GM12878 (cell line): ENCODE data around the gene IFNA8. TPM values are rescaled to one million over a fixed set of nuclear protein-coding genes. Genes with fewer than 3 reads are reported as not detected.

Experiments used
- ATAC-seq: fragments of 200-7000 bp; cut with Tn5 transposase; 3 replicates; pipeline ENCODE4 v1.9.1; 2020; ENCODE audit warnings: mild to moderate bottlenecking, moderate library complexity
- Bru-seq: library from RNA; stranded (reverse); fragments of 400-500 nt; gene quantifications from one replicate; lab custom pipeline; 2021; lab: Mats Ljungman, UMichigan
- BruChase-seq, 2 experiments: library from RNA; stranded (reverse); fragments of 400-500 nt; gene quantifications; one replicate each; lab custom pipeline; 2021; lab: Mats Ljungman, UMichigan
- BruUV-seq: library from RNA; stranded (reverse); fragments of 400-500 nt; replicated peaks from 2 replicates; lab custom pipeline; 2021; lab: Mats Ljungman, UMichigan
- CTCF ChIA-PET: fragments of 300-600 bp; sonication (Branson Sonifier 250); formaldehyde crosslinking; extraction: SDS; loops from one replicate; lab custom pipeline; 2021; ENCODE audit warnings: inconsistent platforms; lab: Yijun Ruan, JAX
- POLR2A ChIA-PET: fragments of 350-600 bp; formaldehyde crosslinking; extraction: SDS; loops from one replicate; lab custom pipeline; 2021; ENCODE audit warnings: inconsistent platforms; lab: Charles Lee
- RAD21 ChIA-PET: fragments of 300-600 bp; sonication (Branson Sonifier 250); formaldehyde crosslinking; loops from one replicate; lab custom pipeline; 2023; ENCODE audit warnings: antibody characterized with exemption; ENCODE audit not compliant: unreplicated experiment; lab: Charles Lee
- SMC1A ChIA-PET: fragments of 300-600 bp; sonication (Branson Sonifier 250); formaldehyde crosslinking; loops from one replicate; lab custom pipeline; 2023; ENCODE audit not compliant: unreplicated experiment, uncharacterized antibody; lab: Charles Lee
- DNase-seq: peaks from one replicate; pipeline ENCODE4 v3.0.0-alpha.2; 2011; ENCODE audit warnings: low read depth, low spot score
- FAIRE-seq: peaks from 3 replicates; lab custom pipeline; 2011; peaks lifted over from hg19 to GRCh38; lab: Jason Lieb, UNC
- H2AFZ ChIP-seq: 2 replicates; pipeline ENCODE4 v1.6.0; 2011; ENCODE audit warnings: low read depth, low read length, control low read depth; ENCODE audit not compliant: control insufficient read depth
- H3K27ac ChIP-seq: 2 replicates; pipeline ENCODE4 v1.5.1; 2011; ENCODE audit warnings: control low read depth; ENCODE audit not compliant: control insufficient read depth, insufficient read depth
- H3K27me3 ChIP-seq, 2 experiments: replicated peaks in 1 of 2; 2 replicates each; pipeline versions ENCODE4 v1.6.0 to v1.6.1; 2011; ENCODE audit warnings: low read length in 1 of 2; ENCODE audit not compliant: control insufficient read depth in 2 of 2, insufficient read depth in 2 of 2
- H3K36me3 ChIP-seq, 2 experiments: 2 replicates each; pipeline ENCODE4 v1.5.1; 2011; ENCODE audit warnings: low read length in 1 of 2; ENCODE audit not compliant: control insufficient read depth in 2 of 2, insufficient read depth in 2 of 2
- H3K4me1 ChIP-seq: 2 replicates; pipeline ENCODE4 v1.6.1; 2011; ENCODE audit warnings: mild to moderate bottlenecking, low read length, moderate library complexity, mixed read lengths; ENCODE audit not compliant: control insufficient read depth, insufficient read depth
- H3K4me2 ChIP-seq: 2 replicates; pipeline ENCODE4 v1.6.0; 2011; ENCODE audit warnings: control low read depth; ENCODE audit not compliant: control insufficient read depth, insufficient read depth
- H3K4me3 ChIP-seq: fragments of 200-600 bp; sonication (generic); 2 replicates; pipeline ENCODE4 v1.5.1; 2016
- H3K79me2 ChIP-seq: 2 replicates; pipeline ENCODE4 v1.6.0; 2011; ENCODE audit warnings: low read length; ENCODE audit not compliant: control insufficient read depth, insufficient read depth
- H3K9ac ChIP-seq: 2 replicates; pipeline ENCODE4 v1.8.0; 2011; ENCODE audit warnings: low read length, control low read depth, mixed read lengths; ENCODE audit not compliant: control insufficient read depth, insufficient read depth
- H3K9me3 ChIP-seq: replicated peaks from 3 replicates; pipeline ENCODE4 v1.5.1; 2011; ENCODE audit warnings: mild to moderate bottlenecking, low read length; ENCODE audit not compliant: control insufficient read depth, insufficient read depth
- H4K20me1 ChIP-seq: 2 replicates; pipeline ENCODE4 v1.6.0; 2011; ENCODE audit not compliant: control insufficient read depth, insufficient read depth
- ASH2L ChIP-seq: fragments of 300-600, 200-600 bp; sonication (generic); IDR thresholded peaks from 2 replicates; pipeline ENCODE4 v1.6.1; 2017; ENCODE audit warnings: low read depth, mild to moderate bottlenecking, borderline replicate concordance
- BMI1 ChIP-seq: fragments of 450-650 bp; IDR thresholded peaks from 2 replicates; pipeline ENCODE4 v1.6.1; 2016; ENCODE audit warnings: mild to moderate bottlenecking, moderate library complexity, borderline replicate concordance
- CREM ChIP-seq: IDR thresholded peaks from 2 replicates; pipeline ENCODE4 v1.6.1; 2014; ENCODE audit warnings: antibody characterized with exemption, low read depth
- HDAC2 ChIP-seq: fragments of 200-600 bp; sonication (generic); IDR thresholded peaks from 2 replicates; pipeline ENCODE4 v1.6.1; 2017
- HDGF ChIP-seq: fragments of 450-650 bp; IDR thresholded peaks from 2 replicates; pipeline ENCODE4 v1.6.1; 2016; ENCODE audit warnings: antibody characterized with exemption
- IRF4 ChIP-seq: IDR thresholded peaks from 2 replicates; pipeline ENCODE4 v1.6.1; 2011; ENCODE audit warnings: low read depth, low read length
- KDM1A ChIP-seq: fragments of 200-600 bp; sonication (generic); IDR thresholded peaks from 2 replicates; pipeline ENCODE4 v1.6.1; 2016; ENCODE audit warnings: borderline replicate concordance
- NR2C2 ChIP-seq: IDR thresholded peaks from 2 replicates; pipeline ENCODE4 v1.6.1; 2011; ENCODE audit warnings: borderline replicate concordance, low read depth; ENCODE audit not compliant: control insufficient read depth, insufficient read length
- POU2F2 ChIP-seq: IDR thresholded peaks from 3 replicates; pipeline ENCODE4 v1.6.1; 2011; ENCODE audit warnings: low read depth, mild to moderate bottlenecking, low read length, borderline replicate concordance
- RAD21 ChIP-seq: IDR thresholded peaks from 2 replicates; pipeline ENCODE4 v1.6.1; 2011; ENCODE audit warnings: mild to moderate bottlenecking, low read depth, low read length, moderate library complexity; ENCODE audit not compliant: insufficient read depth
- RELA ChIP-seq: fragments of 450-650 bp; IDR thresholded peaks from 2 replicates; pipeline ENCODE4 v1.8.0; 2014; ENCODE audit warnings: borderline replicate concordance; ENCODE audit not compliant: partially characterized antibody
- SMAD1 ChIP-seq: fragments of 450-650 bp; IDR thresholded peaks from 2 replicates; pipeline ENCODE4 v1.6.1; 2018; ENCODE audit warnings: mild to moderate bottlenecking, low read depth; ENCODE audit not compliant: partially characterized antibody
- SREBF1 ChIP-seq: IDR thresholded peaks from 2 replicates; pipeline ENCODE4 v1.6.1; 2012; ENCODE audit warnings: mild to moderate bottlenecking, low read length
- SUPT20H ChIP-seq: IDR thresholded peaks from 2 replicates; pipeline ENCODE4 v1.6.1; 2011; ENCODE audit warnings: low read depth, mild to moderate bottlenecking, low read length, moderate library complexity, borderline replicate concordance; ENCODE audit not compliant: control insufficient read depth
- TARDBP ChIP-seq: IDR thresholded peaks from 2 replicates; pipeline ENCODE4 v1.6.1; 2016; ENCODE audit warnings: borderline replicate concordance
- ZBED1 ChIP-seq: IDR thresholded peaks from 2 replicates; pipeline ENCODE4 v1.6.1; 2016; ENCODE audit warnings: borderline replicate concordance
- ZNF274 ChIP-seq: IDR thresholded peaks from one replicate; pipeline ENCODE4 v1.8.0; 2011; ENCODE audit not compliant: insufficient read length, insufficient read depth
- WGBS: methylation state at CpG from one replicate; pipeline ENCODE4 v1.1.6; 2016; ENCODE audit warnings: low lambda C conversion rate; ENCODE audit not compliant: insufficient replicate concordance, insufficient coverage; ENCODE audit errors: missing lambda C conversion rate; 5-methylcytosine and 5-hydroxymethylcytosine counted together
- in situ Hi-C: fragments of 300-500 bp; cut with MboI; formaldehyde crosslinking; loops from 9 replicates; pipeline ENCODE4 v1.14.3; 2018; ENCODE audit warnings: mixed read lengths
- intact Hi-C: fragments of 100-400 bp; cut with micrococcal nuclease; formaldehyde crosslinking; loops from one replicate; pipeline ENCODE4 v1.14.2; 2022; ENCODE audit not compliant: unreplicated experiment
- long read RNA-seq, 2 experiments: library from polyadenylated mRNA; unstranded; transcript quantifications; one replicate each; pipeline ENCODE4 v2.0.0, GENCODE V29; 2019 to 2020
- polyA minus RNA-seq, 3 experiments: library from RNA; depleted of rRNA, polyadenylated mRNA; stranded (reverse); fragments of >200 nt; gene quantifications; 2 replicates each; pipeline ENCODE4 v1.2.3, GENCODE V29; 2011
- polyA plus RNA-seq, 11 experiments: library from polyadenylated mRNA; depleted of rRNA in 4 of 11; unstranded in 6 of 11; stranded (reverse) in 5 of 11; fragments of >200 nt; fragmentation: Nextera tagmentation in 4 of 11; fragmentation: Illumina TruSeq in 1 of 11; extraction: Ambion mirVana in 4 of 11; extraction: Trizol in 1 of 11; gene quantifications; 1 replicate in 1 of 11; 2 replicates in 10 of 11; pipeline versions ENCODE4 v1.2.1 to v1.2.3, GENCODE V29; 2011 to 2016; ENCODE audit warnings: inconsistent platforms in 2 of 11, missing spikeins in 2 of 11, low read depth in 1 of 11
- total RNA-seq, 4 experiments: library from RNA; depleted of rRNA in 3 of 4; stranded (reverse); fragments of >200 nt in 3 of 4; fragmentation: Illumina TruSeq in 1 of 4; extraction: Trizol in 1 of 4; gene quantifications; 2 replicates each; pipeline versions ENCODE4 v1.2.1 to v1.2.3, GENCODE V29; 2013 to 2021
- TF ChIP-seq, protein P1 (sequence below): fragments of 450-650 bp; IDR thresholded peaks from 2 replicates; pipeline ENCODE4 v1.6.1; 2017; ENCODE audit warnings: mild to moderate bottlenecking, moderate library complexity

Gene IFNA8
- total RNA-seq (2013; cell fraction: nucleolus; rRNA removed) = not detected in 2 replicates
- not detected in 2 replicates for total RNA-seq (2014; rRNA removed)
- not detected in 2 replicates for total RNA-seq (2014; rRNA removed; fragmentation: Illumina TruSeq; extraction: Trizol)
- not detected in 2 replicates for total RNA-seq (2021)
- not detected for polyA plus RNA-seq (2011; ENCODE audit: low read depth)
- polyA plus RNA-seq (2011; rRNA removed) = not detected in 2 replicates
- polyA plus RNA-seq (2011; cell fraction: cytosol; rRNA removed) = not detected in 2 replicates
- not detected in 2 replicates for polyA plus RNA-seq (2011; cell fraction: nucleus; rRNA removed)
- not detected in 2 replicates for polyA plus RNA-seq (2012)
- polyA plus RNA-seq (2014; fragmentation: Illumina TruSeq; extraction: Trizol) = not detected in 2 replicates
- polyA plus RNA-seq (2014; fragmentation: Nextera tagmentation; extraction: Ambion mirVana) = not detected
- not detected in 2 replicates for polyA plus RNA-seq (2014; rRNA removed)
- polyA plus RNA-seq (2016; fragmentation: Nextera tagmentation; extraction: Ambion mirVana) = not detected
- polyA minus RNA-seq (2011; rRNA and poly(A)+ RNA removed) = not detected in 2 replicates
- not detected in 2 replicates for polyA minus RNA-seq (2011; cell fraction: cytosol; rRNA and poly(A)+ RNA removed)
- not detected in 2 replicates for polyA minus RNA-seq (2011; cell fraction: nucleus; rRNA and poly(A)+ RNA removed)
- Bru-seq, nascent RNA = percentile 18 among the genes with signal in this experiment
- BruChase-seq, experiment 1, labeled RNA remaining after a 6-hour chase = not detected
- not detected for BruChase-seq, experiment 2, labeled RNA remaining after a 2-hour chase
- long read RNA-seq, experiment 1 = 0 reads
- long read RNA-seq, experiment 2 = 0 reads

- no peak within 1 kb of the TSS for H2AFZ ChIP-seq
- no peak within 1 kb of the TSS for H3K4me2 ChIP-seq
- WGBS = 61% methylated on average over 1 of the region's 1 CpG
- no TSS peak for BruUV-seq
- ChIA-PET POLR2A (no interaction called here), SMC1A (interaction anchor here (1.0 to 3.2 kb wide), 7 partner anchors 10 to 90 kb away, joined by 3 to 14 read pairs (median 5); partner anchors contain the start of gene KLHL9), CTCF (interaction anchor here (0.6 to 2.2 kb wide), 10 partner anchors 11 to 173 kb away, joined by 3 to 12 read pairs (median 4); no protein-coding TSS in a partner anchor), RAD21 (interaction anchor here (0.9 to 1.8 kb wide), 5 partner anchors 18 to 156 kb away, joined by 3 to 6 read pairs (median 3); no protein-coding TSS in a partner anchor)
- H3K79me2 ChIP-seq = no peaks in the 10 kb centered on the region
- H3K27me3 ChIP-seq = no peaks in the 10 kb centered on the region; a peak in 1 of 4 replicates
- no peaks in the 10 kb centered on the region for H3K36me3 ChIP-seq
- ATAC-seq (no peak), FAIRE-seq (no peak), DNase-seq (no peak)
- H4K20me1 ChIP-seq = no peaks in the 10 kb centered on the region
- no peaks in the 10 kb centered on the region for H3K9me3 ChIP-seq
- in situ Hi-C loops (no loop called here), intact Hi-C loops (no loop called here)
- peaks cover 6% of the 10 kb centered on the region; the same call in 1 of the 2 replicates for H3K4me1 ChIP-seq
- H3K9ac ChIP-seq = no peak within 1 kb of the TSS
- H3K4me3 ChIP-seq = no peak within 1 kb of the TSS
- H3K27ac ChIP-seq = no peak within 1 kb of the TSS
- TF ChIP-seq ZNF274 (no peak), RAD21 (no peak), NR2C2 (no peak), SUPT20H (no peak), CREM (no peak), KDM1A (no peak), ZBED1 (no peak), TARDBP (no peak), IRF4 (no peak), HDGF (no peak), SREBF1 (no peak), BMI1 (no peak), ASH2L (no peak), HDAC2 (no peak), SMAD1 (no peak), POU2F2 (no peak), RELA (no peak)
- TF ChIP-seq, protein P1, sequence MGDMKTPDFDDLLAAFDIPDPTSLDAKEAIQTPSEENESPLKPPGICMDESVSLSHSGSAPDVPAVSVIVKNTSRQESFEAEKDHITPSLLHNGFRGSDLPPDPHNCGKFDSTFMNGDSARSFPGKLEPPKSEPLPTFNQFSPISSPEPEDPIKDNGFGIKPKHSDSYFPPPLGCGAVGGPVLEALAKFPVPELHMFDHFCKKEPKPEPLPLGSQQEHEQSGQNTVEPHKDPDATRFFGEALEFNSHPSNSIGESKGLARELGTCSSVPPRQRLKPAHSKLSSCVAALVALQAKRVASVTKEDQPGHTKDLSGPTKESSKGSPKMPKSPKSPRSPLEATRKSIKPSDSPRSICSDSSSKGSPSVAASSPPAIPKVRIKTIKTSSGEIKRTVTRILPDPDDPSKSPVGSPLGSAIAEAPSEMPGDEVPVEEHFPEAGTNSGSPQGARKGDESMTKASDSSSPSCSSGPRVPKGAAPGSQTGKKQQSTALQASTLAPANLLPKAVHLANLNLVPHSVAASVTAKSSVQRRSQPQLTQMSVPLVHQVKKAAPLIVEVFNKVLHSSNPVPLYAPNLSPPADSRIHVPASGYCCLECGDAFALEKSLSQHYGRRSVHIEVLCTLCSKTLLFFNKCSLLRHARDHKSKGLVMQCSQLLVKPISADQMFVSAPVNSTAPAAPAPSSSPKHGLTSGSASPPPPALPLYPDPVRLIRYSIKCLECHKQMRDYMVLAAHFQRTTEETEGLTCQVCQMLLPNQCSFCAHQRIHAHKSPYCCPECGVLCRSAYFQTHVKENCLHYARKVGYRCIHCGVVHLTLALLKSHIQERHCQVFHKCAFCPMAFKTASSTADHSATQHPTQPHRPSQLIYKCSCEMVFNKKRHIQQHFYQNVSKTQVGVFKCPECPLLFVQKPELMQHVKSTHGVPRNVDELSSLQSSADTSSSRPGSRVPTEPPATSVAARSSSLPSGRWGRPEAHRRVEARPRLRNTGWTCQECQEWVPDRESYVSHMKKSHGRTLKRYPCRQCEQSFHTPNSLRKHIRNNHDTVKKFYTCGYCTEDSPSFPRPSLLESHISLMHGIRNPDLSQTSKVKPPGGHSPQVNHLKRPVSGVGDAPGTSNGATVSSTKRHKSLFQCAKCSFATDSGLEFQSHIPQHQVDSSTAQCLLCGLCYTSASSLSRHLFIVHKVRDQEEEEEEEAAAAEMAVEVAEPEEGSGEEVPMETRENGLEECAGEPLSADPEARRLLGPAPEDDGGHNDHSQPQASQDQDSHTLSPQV = no peak
Measured at GRCh38 chr9:21408817-21409216, at the start of gene IFNA8. Gene IFNA8 (plus strand): TSS chr9:21409117. CDS start chr9:21409177, 60 bp downstream.
